Measurements from ENCODE around the gene CAPN15.
"Not testable (repeated sequence)": the region's sequence is repeated elsewhere in the genome, so short reads cannot be mapped to it uniquely, and the experiment has no call there.

The CAPN15 gene

DNA sequence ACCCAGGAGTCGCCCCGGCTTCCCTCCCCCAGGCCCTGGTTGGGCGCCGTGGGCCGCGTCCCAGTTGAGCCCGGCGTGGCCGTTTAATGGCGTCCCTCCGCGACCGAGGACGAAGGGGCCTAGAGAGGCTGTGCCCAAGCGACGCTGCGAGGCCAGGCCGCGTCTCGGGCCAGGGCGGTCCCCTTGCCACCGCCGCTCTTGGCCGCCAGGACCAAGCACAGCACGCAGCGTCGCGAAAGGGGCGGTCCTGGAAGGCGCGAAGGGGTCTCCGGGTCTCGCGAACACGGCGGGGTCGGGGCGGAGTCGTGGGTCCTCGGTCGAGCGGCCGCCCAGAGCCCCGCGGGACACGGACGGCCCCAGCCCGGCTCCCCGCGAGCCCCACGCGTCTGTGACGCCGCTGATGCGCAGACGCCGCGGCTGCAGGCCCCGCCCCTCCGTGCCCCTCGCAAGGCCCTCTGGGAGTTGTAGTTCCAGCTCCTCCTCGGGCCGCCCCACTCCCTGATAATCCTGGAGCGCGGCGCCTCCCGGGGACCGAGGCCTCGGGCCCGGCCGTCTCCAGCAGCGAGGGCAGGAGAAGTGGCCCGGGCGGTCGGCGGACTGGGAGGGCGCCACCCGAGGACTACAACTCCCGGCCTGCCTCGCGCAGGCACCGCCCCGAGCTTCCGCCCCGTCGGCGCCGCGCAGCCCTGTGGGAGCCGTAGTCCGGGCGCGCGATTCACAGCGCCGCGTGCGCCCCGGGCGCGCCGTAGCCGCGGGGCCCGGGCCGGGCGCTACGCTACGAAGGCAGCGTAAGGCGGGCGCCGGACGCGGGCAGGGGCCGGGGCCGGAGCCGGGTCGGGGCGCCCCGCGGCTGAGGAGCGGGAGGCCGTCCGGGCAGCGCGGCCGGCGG lies at the start of gene CAPN15:
Gene CAPN15 (plus strand): TSS at position 698 of the 889 bp plus-strand sequence. CDS start 19,127 bp downstream, outside the sequence.
- DNase-seq, result peak; percentile 67

DNA sequence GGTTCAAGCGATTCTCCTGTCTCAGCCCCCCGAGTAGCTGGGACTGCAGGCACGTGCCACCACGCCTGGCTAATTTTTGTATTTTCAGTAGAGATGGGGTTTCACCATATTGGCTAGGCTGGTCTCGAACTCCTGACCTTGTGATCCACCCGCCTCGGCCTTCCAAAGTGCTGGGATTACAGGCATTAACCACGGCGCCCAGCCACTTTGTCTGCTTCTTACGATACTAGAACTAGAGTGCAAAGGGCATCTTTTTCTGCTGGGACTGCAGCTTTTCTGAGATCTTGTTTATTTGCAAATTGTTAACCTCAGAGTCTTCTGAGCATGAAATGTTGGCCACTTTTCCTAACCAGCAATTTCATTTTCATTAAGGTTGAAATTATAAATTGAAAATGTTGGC lies 49.2 kb upstream of the CAPN15 start:
- not testable (repeated sequence) for DNase-seq

DNA sequence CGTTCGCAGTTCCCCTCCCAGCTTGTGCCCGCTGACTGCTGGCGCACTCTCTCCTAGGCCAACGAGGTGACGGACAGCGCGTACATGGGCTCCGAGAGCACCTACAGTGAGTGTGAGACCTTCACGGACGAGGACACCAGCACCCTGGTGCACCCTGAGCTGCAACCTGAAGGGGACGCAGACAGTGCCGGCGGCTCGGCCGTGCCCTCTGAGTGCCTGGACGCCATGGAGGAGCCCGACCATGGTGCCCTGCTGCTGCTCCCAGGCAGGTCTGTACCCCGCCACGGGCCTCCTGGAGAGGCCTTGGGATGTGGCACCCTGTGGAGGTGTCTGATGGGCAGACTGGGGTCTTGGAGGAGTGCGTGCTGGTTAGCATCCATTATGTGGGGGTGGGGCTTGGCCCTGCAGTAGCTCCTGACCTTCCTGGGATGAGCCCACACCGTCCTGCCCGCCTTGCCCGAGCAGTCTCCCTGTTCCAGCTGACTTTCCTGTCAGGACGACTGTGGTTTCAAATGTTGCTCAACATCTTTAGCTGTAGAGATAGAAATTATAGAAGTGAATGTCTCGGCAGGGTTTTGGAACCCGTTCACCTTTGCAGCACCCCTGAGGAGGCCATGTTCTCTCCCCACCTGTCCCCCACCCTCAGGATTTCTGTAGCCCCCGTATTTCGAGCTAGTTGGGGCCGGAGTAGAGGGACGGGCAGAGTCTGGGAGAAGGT lies 44.9 kb upstream of the CAPN15 start:
- no peak for DNase-seq

DNA sequence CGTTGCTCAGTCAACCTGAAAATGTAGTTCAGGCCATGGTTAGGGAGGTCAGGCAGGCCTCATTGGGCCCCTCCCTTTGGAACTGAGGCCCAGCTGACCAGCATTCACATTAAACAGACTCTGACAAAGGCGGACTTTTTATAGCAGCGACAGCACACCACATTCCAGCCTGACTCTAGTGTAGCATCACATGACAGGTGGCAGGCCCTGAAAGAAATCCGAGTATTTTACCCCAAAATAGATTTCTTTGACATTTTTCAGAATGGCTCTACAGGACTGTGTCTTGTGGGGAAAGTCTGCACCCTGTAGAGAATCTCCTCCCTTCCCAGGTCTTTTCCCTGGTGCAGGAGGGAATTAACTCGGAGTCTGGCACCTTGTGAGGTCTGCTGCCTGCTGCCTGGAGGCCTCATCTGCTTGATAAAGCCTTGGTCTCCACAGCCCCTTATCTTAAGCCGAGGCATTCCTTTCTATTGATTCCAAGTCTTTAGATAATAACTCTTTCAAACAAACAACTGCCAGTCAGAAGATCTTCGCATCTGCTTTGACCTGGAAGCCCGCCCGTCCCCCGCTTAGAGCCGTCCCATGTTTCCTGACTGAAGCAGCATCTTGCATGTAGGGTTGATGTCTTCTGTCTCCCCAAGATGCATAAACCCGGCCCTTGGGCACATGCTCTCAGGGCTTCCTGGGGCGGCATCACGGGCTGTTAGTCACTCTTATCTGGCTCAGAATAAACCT lies 44.0 kb upstream of the CAPN15 start:
- no peak for DNase-seq

DNA sequence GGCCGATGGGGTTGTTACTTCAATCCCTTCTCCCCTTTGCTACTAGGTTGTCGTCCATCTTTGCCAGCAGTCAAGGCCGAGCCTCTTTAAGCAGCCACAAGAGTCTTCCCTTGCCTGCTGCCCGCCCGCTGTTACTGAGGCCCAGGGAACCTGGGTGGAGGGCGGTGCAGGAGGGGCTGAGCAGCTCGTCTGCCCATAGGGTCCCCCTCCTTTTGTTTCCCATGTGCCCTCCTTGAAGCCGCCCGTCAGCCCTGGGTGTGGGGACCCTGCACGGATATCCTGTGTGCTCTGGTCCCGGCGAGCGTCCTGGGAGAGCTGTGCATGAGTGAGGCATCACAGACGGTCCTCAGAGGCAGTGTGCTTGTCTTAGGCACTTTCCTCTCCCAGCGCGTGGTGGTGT lies 37.9 kb upstream of the CAPN15 start:
- no peak for DNase-seq

DNA sequence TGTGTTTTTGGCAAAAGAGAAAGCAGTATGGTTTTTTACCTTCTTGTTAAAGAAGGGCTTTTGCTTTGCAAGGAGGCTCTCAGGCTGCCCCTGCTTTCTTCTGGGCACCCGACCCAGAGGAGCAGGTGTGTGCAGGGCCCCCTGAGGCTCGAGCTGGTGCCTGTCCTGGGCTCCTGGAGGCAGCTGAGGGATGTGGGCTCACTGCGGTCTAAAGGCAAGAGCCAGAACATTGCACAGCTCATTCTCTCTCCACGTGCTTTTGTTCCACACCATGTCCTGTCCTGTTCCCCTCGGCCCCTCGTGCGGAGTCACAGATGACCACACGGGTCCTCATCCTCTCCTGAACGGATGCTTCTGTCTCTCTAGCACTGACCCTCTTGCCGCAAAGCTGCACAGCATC lies 36.7 kb upstream of the CAPN15 start:
- no peak for DNase-seq

DNA sequence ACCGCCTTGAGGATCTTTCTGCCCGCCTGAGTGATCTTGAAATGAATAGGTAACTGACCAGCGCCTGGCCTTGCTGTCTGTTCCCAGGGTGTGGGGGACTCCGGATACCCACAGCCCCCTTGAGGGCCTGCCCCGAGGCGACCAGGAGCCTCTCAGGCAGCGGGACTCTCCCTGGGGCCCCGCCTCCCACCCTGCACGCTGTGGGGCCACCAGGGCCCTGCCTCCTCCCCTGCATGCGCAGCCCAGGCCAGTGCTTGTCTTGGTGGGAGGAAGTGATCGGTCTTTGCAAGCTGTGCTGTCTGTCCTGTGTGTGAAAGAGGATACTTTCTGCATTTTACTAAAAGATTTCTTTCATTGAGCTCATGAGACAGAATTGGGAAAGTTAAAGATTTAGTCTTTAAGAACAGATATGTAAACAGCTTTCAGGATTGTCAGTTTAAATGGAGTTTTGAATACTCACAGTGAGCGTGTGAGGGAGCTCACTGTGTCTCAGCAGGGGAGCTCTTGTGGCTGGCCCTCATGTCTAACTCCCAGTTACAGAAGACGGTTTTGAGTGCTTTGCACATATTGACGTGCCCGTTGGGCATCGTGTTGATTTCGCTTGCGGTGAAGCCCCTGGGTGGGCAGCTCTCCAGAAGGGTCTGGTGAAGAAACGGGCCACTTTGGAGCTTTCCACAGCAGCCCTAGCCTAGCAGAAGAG lies 36.1 kb upstream of the CAPN15 start:
- DNase-seq, result no peak

DNA sequence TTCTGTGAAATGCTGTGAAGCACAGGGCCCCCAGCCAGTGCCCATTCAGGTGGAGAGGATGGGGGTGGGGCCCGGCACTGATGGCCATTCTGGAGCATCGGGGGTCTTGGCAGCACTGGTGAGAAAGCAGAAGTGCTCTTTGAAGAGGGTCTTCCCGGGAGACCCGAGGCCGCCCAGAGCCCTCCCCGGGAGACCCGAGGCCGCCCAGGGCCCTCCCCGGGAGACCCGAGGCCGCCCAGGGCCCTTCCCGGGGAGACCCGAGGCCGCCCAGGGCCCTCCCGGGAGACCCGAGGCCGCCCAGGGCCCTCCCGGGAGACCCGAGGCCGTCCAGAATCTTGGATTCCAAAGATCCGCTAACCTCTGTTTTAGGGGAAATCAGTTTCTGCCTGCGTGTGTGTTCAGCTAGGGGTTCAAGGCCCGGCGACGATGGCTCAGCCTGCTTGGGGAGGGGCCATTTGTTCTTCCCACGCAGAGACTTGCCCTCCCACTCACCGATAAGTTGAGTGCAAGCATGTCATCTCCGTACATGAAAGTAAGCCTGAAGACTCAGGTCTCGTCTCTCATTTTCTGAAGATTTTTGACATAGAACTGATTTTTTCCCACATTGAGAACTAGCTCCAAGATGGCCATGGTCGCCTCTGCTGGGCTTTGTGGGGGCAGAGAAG lies 35.2 kb upstream of the CAPN15 start:
- DNase-seq, result no peak

DNA sequence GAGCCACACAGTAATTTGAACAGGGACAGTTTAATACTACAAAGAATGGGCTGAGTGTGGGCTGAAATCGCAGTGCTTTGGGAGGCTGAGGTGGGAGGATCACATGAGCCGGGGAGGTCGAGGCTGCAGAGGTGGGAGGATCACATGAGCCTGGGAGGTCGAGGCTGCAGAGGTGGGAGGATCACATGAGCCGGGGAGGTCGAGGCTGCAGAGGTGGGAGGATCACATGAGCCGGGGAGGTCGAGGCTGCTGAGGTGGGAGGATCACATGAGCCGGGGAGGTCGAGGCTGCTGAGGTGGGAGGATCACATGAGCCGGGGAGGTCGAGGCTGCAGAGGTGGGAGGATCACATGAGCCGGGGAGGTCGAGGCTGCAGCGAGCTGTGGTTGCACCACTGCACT lies 32.8 kb upstream of the CAPN15 start:
- DNase-seq, result not testable (repeated sequence)

DNA sequence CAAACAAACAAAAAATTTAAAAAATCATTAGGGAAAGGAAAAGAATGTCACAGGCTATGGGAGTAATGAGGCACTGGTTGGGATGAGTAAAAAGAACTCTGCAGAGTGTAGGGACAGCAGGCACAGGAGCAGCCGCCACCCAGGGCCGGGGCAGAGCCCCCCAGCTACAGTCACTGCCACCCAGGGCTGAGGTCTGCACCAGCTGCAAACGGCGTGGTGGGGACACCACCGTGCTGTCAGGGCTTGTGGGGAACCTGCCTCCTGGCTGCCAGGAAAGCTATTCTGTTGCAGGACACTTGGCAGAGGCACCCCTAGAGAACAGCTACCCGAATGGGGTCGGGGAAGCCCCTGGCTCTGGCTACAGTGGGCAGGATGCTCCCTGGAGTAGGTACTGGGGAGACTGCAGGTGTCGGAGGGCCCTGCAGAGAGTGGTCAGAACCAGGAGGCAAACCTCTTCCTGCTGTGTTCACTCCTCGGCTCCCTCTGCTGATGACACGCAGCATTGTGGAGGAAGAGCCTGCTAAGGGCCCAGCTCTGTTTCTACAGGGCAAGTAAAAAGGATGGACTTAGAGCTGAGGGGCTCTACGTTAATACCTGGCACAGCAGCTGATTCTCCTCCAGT lies 32.3 kb upstream of the CAPN15 start:
- no peak for DNase-seq

DNA sequence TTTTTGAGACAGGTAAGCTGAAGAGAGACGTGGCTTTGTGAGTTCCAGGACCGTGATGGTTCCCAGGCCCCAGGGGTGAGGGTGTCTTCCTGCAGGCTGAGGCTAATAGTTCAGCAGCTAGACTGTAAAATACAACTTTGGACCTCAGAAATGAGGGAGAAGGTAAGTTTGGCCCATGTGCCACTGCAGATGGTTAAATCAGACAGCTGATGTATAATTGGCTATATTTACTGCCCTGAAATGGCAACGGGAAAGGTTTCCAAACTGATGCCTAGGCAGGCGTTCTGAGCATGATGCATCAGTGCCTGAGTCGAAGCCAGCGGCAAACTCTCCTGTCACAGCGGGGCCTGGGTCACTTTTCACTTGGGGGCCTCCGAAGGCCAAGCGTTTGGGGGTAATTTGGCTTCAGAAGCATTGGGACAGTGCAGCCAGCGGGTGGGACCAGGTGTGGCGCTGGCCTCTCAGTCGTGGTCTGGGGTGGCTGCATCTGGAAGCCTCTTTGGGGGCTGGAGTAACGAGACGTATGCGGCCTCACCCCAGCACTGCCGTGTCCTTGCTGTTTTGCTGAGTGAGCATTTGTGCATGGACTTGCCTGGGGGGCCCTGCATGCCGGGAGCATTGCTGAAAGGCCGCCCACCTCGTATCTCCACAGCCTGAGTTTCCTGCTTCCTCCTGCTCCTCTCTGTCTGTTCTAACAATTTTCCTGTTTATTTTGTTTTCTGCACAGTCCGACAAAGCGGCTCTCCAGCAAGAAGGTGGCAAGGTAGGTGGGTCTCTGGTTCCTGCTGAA lies 31.2 kb upstream of the CAPN15 start:
- DNase-seq, result no peak

DNA sequence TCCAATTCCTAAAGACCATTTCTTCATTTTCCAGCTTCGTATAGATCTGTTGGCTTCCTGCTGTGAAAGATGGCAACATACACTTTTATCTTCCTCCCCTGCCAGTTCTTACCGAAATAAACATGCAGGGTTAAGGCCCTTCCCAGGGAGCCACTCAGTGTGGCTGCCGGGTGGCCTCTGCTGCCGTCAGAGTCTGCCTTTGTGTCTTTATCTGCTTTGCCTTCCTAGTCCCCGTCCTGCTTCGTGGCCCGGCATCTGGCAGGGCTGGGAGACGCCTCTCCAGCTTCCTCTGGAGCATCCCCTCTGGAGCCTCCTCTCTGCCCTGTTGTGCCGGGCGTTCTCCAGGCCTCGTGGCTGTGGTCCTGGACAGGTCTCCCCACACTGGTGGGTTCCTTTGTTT lies 30.3 kb upstream of the CAPN15 start:
- DNase-seq, result no peak

DNA sequence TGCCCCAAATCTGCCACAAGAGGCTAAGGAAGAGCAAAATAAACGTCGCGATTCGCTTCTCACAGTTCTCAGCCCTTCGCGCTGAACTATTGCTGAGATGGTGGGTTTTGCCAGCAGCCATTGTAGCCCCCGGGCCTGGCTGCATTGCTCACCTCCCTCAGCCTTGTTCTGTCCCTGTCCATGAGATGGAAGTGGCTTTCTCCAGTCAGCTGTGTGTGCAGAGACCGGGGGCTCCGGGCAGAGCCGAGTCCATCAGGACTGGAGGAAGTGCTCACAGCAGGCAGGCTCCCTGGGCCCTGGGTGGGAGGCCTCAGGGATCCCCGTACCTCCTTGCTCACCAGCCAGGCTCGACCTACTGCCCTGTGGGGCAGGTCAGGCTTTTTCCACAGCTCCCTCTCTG lies 27.6 kb upstream of the CAPN15 start:
- no peak for DNase-seq

DNA sequence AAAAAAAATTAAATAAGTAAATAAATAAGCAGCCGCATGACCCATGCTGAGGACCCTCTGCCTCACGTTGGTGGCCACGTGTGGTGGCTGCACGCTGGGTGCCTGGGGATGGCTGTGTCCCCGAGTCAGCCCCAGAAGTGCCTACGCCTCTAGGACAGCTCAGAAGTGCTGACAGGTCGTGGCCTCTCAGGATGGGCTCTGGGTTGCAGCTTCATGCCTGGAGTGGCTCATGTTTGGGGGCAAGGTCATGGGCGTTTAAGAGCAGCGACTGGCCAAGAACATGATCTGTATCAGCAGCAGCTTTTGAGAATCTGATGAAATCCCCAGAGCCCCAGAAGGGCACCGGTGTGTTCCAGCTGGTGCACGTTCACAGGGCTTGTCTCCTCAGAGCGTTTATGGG lies 26.8 kb upstream of the CAPN15 start:
- no peak for DNase-seq

DNA sequence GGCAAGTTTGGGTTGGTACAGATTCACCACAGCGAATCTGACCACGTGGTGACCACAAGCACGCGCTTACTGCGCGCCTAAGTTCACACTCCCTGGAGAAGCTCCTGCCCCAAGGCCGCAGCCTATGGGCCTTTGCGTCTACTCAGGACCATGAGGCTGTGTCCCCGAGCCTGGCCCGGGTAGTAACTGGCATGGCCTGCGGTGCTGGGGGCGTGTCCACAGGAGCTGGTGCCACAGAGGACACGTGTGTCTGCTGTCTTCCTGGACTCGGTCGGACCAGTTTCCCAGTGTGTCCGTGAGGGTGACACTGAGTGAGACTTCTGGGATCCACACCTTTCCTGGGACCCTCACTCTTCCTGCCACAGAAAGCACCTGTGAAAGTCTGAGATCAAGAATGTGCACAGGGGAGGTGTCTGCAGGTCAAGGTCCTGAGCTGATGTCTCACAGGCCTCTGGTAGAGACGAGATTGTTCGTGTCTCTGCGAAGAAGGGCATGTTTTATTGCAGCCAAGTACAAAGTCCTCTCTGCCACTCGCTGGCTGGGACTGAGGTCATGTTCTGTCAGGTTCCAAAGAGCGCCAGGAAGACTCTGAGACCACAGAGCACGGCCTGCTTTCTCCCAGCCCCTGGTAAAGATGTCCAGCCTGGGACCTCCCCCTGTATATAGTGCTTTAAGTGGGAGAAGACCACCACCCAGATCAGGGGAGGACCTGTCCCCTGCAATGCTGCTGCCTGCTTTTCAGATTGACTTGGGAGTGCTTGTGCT lies 25.2 kb upstream of the CAPN15 start:
- DNase-seq, result no peak

DNA sequence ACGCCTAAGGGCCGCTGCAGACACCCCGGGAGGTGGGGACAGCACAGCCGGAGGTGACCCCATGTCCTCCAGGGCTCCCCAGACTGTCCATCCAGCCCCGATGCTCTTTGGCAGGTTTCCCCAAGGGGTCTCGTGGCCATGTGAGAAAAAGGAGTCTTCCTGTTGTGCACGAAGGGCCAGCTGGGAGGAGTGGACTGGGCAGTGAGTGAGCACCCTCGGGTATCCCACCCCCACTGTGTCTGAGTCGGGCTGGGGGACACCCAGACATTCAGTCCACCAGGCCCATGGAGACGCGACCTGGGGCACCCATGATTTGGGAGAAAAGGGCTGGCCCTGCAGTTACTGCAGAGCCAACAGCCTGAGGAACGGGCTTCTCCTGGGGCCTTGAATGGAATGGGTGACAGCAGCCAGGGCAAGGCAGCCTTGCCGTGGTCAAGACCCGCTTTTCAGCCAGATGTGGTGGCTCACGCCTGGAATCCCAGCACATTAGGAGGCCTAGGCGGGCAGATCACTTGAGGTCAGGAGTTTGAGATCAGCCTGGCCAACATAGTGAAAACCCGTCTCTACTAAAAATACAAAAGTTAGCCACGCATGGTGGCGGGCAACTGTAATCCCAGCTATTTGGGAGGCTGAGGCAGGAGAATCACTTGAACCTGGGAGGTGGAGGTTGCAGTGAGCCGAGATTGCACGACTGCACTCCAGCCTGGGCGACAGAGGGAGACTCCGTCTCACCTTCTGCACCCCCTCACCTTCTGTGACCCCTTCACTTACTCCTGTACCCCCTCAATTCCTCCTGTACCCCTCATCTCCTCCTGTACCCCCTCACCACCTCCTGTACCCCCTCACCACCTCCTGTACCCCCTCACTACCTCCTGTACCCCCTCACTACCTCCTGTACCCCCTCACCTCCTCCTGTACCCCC lies 24.1 kb upstream of the CAPN15 start:
- no peak for DNase-seq

DNA sequence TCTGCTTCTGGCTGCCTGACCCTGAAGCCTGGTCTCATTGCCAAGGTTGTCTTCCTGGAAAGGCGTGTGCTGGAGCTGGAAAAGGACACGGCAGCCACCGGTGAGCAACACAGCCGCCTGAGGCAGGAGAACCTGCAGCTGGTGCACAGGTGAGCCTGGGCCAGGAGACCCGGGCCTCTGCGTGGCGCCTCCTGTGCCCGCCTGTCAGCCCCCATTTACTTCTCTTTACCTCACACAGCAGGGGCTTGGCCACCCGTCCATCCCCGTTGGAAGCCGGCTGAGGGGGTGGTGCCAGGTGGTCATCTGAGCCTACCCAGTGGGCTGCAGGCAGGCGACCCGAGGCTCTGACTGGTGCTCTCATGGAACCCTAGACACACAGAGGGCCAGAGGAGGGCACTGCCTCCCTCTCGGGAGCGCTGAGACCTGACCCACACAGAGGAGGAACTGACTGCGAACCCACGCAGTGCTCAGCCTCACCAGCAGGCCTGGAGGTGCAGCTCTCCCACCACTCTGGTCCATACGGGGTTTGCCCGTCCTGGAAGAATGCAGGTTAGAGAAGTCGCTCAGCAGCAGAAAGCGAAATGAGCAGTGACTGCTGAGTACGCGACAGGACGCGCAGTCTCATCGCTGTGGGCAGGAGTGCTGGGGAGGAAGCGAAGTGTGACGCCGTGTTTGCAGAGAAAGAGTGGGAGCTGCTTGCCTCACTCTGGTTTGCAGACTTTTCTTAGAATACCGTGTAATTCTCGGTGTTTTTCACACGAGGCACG lies 21.9 kb upstream of the CAPN15 start:
- no peak for DNase-seq

DNA sequence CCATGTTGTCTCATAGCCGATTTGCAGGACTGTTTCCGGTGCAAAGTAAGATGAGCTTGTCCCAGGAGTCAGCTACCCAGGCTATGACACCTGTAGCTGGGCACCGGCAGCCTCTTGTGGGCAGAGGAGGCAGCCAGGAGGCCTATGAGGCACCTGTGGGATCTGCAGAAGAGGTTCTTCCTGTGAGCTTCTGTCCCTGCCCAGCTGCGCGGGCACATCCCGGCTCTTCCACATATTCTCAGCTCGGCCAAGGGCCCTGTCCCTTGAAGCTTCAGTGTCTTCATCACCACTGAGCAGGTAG lies 21.3 kb upstream of the CAPN15 start:
- DNase-seq, result no peak

DNA sequence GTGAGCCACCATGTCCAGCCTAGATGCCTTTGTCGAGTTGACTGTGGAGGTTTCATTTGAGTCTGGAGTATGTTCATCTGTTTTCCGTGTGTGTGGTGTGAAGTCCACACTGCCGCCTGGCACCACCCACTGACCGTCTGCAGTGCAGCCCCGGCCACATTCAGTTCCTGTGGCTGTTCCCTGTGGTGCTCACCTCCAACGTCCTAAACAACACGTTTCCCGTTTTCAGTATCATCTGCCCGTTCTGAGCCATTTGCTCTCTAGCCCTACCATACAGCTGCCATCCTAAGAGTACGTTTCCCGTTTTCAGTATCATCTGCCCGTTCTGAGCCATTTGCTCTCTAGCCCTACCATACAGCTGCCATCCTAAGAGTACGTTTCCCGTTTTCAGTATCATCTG lies 20.0 kb upstream of the CAPN15 start:
- DNase-seq, result not testable (repeated sequence)

Measured in NCI-H187 treated with DMSO at 0.1 percent for 48 hours (cell line).